CD4-positive, alpha-beta memory T cell (primary cell): ENCODE data around the gene PRSS1. TPM values are rescaled to one million over a fixed set of nuclear protein-coding genes. Genes with fewer than 3 reads are reported as not detected.

ENCODE experiments used
- CTCF ChIA-PET: fragments of 350-600 bp; sonication (Branson Sonifier 250); formaldehyde crosslinking; loops from one replicate; lab custom pipeline; 2021; ENCODE audit warnings: inconsistent platforms; ENCODE audit not compliant: partially characterized antibody; lab: Charles Lee
- POLR2A ChIA-PET: fragments of 350-600 bp; sonication (Branson Sonifier 250); formaldehyde crosslinking; loops from one replicate; lab custom pipeline; 2021; ENCODE audit not compliant: partially characterized antibody; lab: Charles Lee
- DNase-seq, 5 donors: peaks; one replicate each; pipeline versions ENCODE4 v3.0.0 to v3.0.0-alpha.2; 2020 to 2022; ENCODE audit warnings: mixed read lengths in 1 of 5
- H3K27ac ChIP-seq: one replicate; pipeline ENCODE4 v1.7.0; 2013; ENCODE audit warnings: low read depth, low read length
- H3K27me3 ChIP-seq: 2 replicates; pipeline ENCODE4 v1.7.0; 2013; ENCODE audit warnings: mild to moderate bottlenecking, low read length, moderate library complexity; ENCODE audit not compliant: insufficient read depth
- H3K36me3 ChIP-seq: 2 replicates; pipeline ENCODE4 v1.7.0; 2013; ENCODE audit warnings: mild to moderate bottlenecking, low read length, moderate library complexity; ENCODE audit not compliant: insufficient read depth
- H3K4me1 ChIP-seq: 2 replicates; pipeline ENCODE4 v1.7.0; 2013; ENCODE audit warnings: mild to moderate bottlenecking, low read length, moderate library complexity; ENCODE audit not compliant: insufficient read depth
- H3K4me3 ChIP-seq, 2 donors: one replicate each; pipeline ENCODE4 v1.7.0; 2013; ENCODE audit warnings: low read length in 2 of 2, mild to moderate bottlenecking in 1 of 2
- H3K9me3 ChIP-seq, 2 donors: one replicate each; pipeline ENCODE4 v1.7.0; 2013; ENCODE audit warnings: low read length in 2 of 2, control low read depth in 1 of 2; ENCODE audit not compliant: control insufficient read depth in 1 of 2
- H3K27ac Mint-ChIP-seq, 7 donors: one replicate each; pipeline ENCODE4 v1.8.0; 2020 to 2021; ENCODE audit warnings: mixed read lengths in 7 of 7, mild to moderate bottlenecking in 6 of 7, inconsistent platforms in 3 of 7, moderate library complexity in 3 of 7
- H3K27me3 Mint-ChIP-seq, 2 donors: one replicate each; pipeline ENCODE4 v1.8.0; 2020 to 2021; ENCODE audit warnings: mixed read lengths in 2 of 2
- H3K36me3 Mint-ChIP-seq, 2 donors: one replicate each; pipeline ENCODE4 v1.8.0; 2020 to 2021; ENCODE audit warnings: mixed read lengths in 2 of 2, inconsistent platforms in 1 of 2, mild to moderate bottlenecking in 1 of 2
- H3K4me1 Mint-ChIP-seq, 4 donors: one replicate each; pipeline ENCODE4 v1.8.0; 2020 to 2021; ENCODE audit warnings: mixed read lengths in 4 of 4, mild to moderate bottlenecking in 1 of 4
- H3K4me3 Mint-ChIP-seq, 8 donors: one replicate each; pipeline ENCODE4 v1.8.0; 2020 to 2021; ENCODE audit warnings: mixed read lengths in 8 of 8, mild to moderate bottlenecking in 7 of 8, moderate library complexity in 6 of 8, inconsistent platforms in 3 of 8
- H3K9me3 Mint-ChIP-seq, 8 donors: one replicate each; pipeline ENCODE4 v1.8.0; 2020 to 2021; ENCODE audit warnings: mixed read lengths in 8 of 8, mild to moderate bottlenecking in 5 of 8, inconsistent platforms in 3 of 8, moderate library complexity in 1 of 8
- intact Hi-C: fragments of 100-400 bp; cut with micrococcal nuclease; formaldehyde crosslinking; loops from one replicate; pipeline ENCODE4 v1.15.1; 2023
- polyA plus RNA-seq, 2 donors: library from polyadenylated mRNA; unstranded; fragments of 300-500 nt; fragmentation: Illumina TruSeq; gene quantifications; one replicate each; pipeline ENCODE4 v1.2.3, GENCODE V29; 2021
- total RNA-seq, 2 experiments: library from RNA; stranded (reverse); gene quantifications; one replicate each; pipeline ENCODE4 v1.2.3, GENCODE V29; 2021

Gene PRSS1
- total and polyA plus RNA-seq, 4 experiments from 2014 or later, result 0.44 TPM; not detected in 3

DNA sequence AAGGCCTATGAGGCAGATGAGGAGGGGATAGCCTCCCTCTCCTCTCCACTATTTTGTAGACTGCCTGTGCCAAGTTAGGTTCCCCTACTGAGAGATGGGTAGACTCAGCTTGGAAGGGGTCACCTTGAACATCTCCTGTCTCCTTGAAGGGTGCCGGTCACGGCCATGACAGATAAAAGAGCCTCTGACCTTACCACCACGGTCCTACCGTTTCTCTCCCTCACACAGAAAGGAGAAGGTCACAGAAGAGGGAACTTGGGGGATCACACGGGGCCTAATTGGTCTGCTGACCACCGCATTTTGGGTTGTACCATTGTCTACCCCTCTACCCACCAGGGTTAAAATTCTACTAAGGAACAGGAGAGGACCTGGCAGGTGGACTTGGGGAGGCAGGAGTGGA lies 38.5 kb downstream of the PRSS1 start:
- Histone ChIP-seq H3K27ac (peak overlapping the region; percentile 99), H3K9me3 (no peaks in the 10 kb centered on the region), H3K4me1 (peaks cover 33% of the 10 kb centered on the region), H3K27me3 (no peaks in the 10 kb centered on the region), H3K36me3 (peaks cover 16% of the 10 kb centered on the region), H3K4me3 (peak overlapping the region; percentile 83 to 85)
- intact Hi-C loops, result no loop called here
- ChIA-PET POLR2A (interaction anchor here (0.8 to 30.6 kb wide), 27 partner anchors 20 to 500 kb away, joined by 3 to 6843 read pairs (median 9); partner anchors contain the start of genes CASP2 and EPHB6), CTCF (interaction anchor here (3.4 to 21.7 kb wide), 2 partner anchors 11 to 23 kb away, joined by 18 to 623 read pairs; no protein-coding TSS in a partner anchor)
- H3K4me3 Mint-ChIP-seq, result peak overlapping the region; percentile 90 to 100 (median 98)
- H3K36me3 Mint-ChIP-seq, result peaks cover 53 to 56% of the 10 kb centered on the region in 2 donors
- DNase-seq, result peak in 1 of 5 donors; percentile 11
- H3K27ac Mint-ChIP-seq, result peak overlapping the region; percentile 95 to 100 (median 96)
- no peaks in the 10 kb centered on the region for H3K27me3 Mint-ChIP-seq
- H3K4me1 Mint-ChIP-seq, result peaks cover 13 to 47% (median 20%) of the 10 kb centered on the region in 4 donors
- H3K9me3 Mint-ChIP-seq, result peaks cover 0 to 3% (median under 1%) of the 10 kb centered on the region in 8 donors

DNA sequence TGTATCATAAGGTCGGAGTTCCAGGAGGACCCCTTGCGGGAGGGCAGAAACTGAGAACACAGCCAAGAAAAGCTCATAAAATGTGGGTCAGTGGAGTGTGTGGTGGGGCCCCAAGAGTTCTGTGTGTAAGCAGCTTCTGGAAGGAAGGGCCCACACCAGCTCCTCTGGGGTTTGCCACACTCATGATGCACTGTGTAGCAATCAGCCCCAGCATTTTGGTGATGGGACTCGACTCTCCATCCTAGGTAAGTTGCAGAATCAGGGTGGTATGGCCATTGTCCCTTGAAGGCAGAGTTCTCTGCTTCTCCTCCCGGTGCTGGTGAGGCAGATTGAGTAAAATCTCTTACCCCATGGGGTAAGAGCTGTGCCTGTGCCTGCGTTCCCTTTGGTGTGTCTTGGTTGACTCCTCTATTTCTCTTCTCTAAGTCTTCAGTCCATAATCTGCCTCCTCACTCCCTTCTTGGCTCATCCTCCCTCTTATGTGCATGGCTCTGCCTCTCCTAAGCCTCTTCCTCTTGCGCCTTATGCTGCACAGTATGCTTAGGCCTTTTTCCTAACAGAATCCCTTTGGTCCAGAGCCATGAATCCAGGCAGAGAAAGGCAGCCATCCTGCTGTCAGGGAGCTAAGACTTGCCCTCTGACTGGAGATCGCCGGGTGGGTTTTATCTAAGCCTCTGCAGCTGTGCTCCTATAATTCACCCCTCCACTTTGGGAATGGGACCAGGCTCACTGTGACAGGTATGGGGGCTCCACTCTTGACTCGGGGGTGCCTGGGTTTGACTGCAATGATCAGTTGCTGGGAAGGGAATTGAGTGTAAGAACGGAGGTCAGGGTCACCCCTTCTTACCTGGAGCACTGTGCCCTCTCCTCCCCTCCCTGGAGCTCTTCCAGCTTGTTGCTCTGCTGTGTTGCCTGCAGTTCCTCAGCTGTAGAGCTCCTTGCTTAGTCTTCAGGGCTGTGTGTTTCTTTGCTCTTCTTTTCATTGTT lies 39.3 kb downstream of the PRSS1 start:
- POLR2A ChIA-PET, result interaction anchor here (0.6 to 30.6 kb wide), 41 partner anchors 19 to 499 kb away, joined by 3 to 6843 read pairs (median 6); partner anchors contain the start of genes CASP2 and EPHB6
- peaks cover 38% of the 10 kb centered on the region for H3K4me1 ChIP-seq

DNA sequence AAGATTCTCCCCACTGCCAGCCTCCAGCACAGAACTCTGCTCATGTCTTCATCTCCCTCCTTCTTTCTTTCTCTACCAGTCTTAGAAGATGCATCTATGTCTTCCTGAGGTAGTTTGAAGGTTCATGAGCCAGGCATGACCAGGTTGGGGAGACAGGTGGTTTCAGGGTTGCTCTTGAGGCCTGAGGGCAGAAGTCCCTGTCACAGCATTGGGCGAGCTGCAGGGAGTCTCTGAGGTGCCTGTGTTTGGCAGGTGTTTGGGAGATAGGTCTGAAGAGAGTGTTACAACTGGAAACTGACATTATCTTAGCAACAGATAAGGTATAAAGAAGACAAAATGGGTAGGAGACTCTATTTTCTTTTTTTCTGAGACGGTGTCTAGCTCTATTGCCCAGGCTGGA lies 40.2 kb downstream of the PRSS1 start:
- Mint-ChIP-seq H3K4me1 (peaks cover 19 to 54% (median 30%) of the 10 kb centered on the region in 4 donors), H3K27ac (peak overlapping the region; percentile 95 to 100 (median 96)), H3K27me3 (no peaks in the 10 kb centered on the region), H3K9me3 (peaks cover 0 to 3% (median under 1%) of the 10 kb centered on the region in 8 donors), H3K4me3 (peak overlapping the region; percentile 90 to 100 (median 98)), H3K36me3 (peaks cover 67 to 68% of the 10 kb centered on the region in 2 donors)
- peaks cover 16% of the 10 kb centered on the region for H3K36me3 ChIP-seq
- H3K27me3 ChIP-seq, result no peaks in the 10 kb centered on the region
- H3K27ac ChIP-seq, result peak overlapping the region; percentile 99
- peak in 2 of 5 donors; percentile 23 to 50 for DNase-seq
- peak overlapping the region; percentile 83 to 85 for H3K4me3 ChIP-seq
- H3K4me1 ChIP-seq, result peaks cover 38% of the 10 kb centered on the region
- ChIA-PET CTCF (interaction anchor here (1.3 to 21.7 kb wide), 3 partner anchors 9 to 489 kb away, joined by 3 to 623 read pairs (median 18); no protein-coding TSS in a partner anchor), POLR2A (interaction anchor here (0.6 to 30.6 kb wide), 30 partner anchors 19 to 498 kb away, joined by 3 to 6843 read pairs (median 8); partner anchors contain the start of genes CASP2 and EPHB6)
- intact Hi-C loops, result no loop called here
- no peaks in the 10 kb centered on the region for H3K9me3 ChIP-seq

More for the DNA sequence above, 39.3 kb downstream of the PRSS1 start:
- Histone ChIP-seq H3K4me3 (peak overlapping the region; percentile 83 to 85), H3K27me3 (no peaks in the 10 kb centered on the region), H3K36me3 (peaks cover 16% of the 10 kb centered on the region), H3K27ac (peak overlapping the region; percentile 99), H3K9me3 (no peaks in the 10 kb centered on the region)
- peak overlapping the region; percentile 90 to 100 (median 98) for H3K4me3 Mint-ChIP-seq
- no peaks in the 10 kb centered on the region for H3K27me3 Mint-ChIP-seq
- H3K36me3 Mint-ChIP-seq, result peaks cover 60 to 61% of the 10 kb centered on the region in 2 donors
- H3K9me3 Mint-ChIP-seq, result peaks cover 0 to 3% (median under 1%) of the 10 kb centered on the region in 8 donors
- intact Hi-C loops, result no loop called here
- H3K4me1 Mint-ChIP-seq, result peaks cover 14 to 47% (median 24%) of the 10 kb centered on the region in 4 donors
- peak in 3 of 5 donors; percentile 8 to 47 (median 25) for DNase-seq
- H3K27ac Mint-ChIP-seq, result peak overlapping the region; percentile 95 to 100 (median 96)
- CTCF ChIA-PET, result interaction anchor here (1.3 to 21.7 kb wide), 3 partner anchors 10 to 488 kb away, joined by 3 to 623 read pairs (median 18); no protein-coding TSS in a partner anchor

DNA sequence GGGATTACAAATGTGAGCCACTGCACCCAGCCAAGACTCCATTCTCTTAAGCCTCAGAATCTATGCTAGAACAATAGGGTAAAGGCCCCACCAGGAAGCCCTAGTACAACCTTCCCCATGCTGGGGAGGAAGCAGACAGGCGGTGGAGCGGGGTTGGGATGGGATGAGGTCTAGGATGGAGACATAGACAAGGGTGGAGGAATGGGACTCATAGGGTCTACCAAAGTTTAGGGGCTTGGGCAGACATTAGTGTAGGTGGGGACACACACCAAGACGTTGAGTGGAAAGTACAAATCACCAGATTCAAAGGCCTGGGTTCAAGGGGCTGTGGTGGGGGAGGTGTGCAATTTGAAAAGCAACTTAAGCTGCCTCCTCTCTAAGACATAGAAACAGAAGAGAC lies 40.8 kb downstream of the PRSS1 start:
- Histone ChIP-seq H3K27ac (peak overlapping the region; percentile 99), H3K4me1 (peaks cover 41% of the 10 kb centered on the region), H3K27me3 (no peaks in the 10 kb centered on the region), H3K36me3 (peaks cover 16% of the 10 kb centered on the region), H3K9me3 (no peaks in the 10 kb centered on the region), H3K4me3 (peak overlapping the region; percentile 83 to 85)
- Mint-ChIP-seq H3K9me3 (peaks cover 0 to 3% (median under 1%) of the 10 kb centered on the region in 8 donors), H3K4me1 (peaks cover 25 to 61% (median 36%) of the 10 kb centered on the region in 4 donors), H3K4me3 (peak overlapping the region; percentile 90 to 100 (median 98)), H3K27me3 (no peaks in the 10 kb centered on the region), H3K36me3 (peaks cover 67 to 68% of the 10 kb centered on the region in 2 donors), H3K27ac (peak overlapping the region; percentile 95 to 100 (median 96))
- CTCF ChIA-PET, result interaction anchor here (1.3 to 21.7 kb wide), 3 partner anchors 9 to 489 kb away, joined by 3 to 623 read pairs (median 18); no protein-coding TSS in a partner anchor
- POLR2A ChIA-PET, result interaction anchor here (0.7 to 30.6 kb wide), 26 partner anchors 18 to 521 kb away, joined by 3 to 6843 read pairs (median 8); partner anchors contain the start of gene EPHB6
- intact Hi-C loops, result no loop called here
- DNase-seq, result peak in 2 of 5 donors; percentile 12 to 17

DNA sequence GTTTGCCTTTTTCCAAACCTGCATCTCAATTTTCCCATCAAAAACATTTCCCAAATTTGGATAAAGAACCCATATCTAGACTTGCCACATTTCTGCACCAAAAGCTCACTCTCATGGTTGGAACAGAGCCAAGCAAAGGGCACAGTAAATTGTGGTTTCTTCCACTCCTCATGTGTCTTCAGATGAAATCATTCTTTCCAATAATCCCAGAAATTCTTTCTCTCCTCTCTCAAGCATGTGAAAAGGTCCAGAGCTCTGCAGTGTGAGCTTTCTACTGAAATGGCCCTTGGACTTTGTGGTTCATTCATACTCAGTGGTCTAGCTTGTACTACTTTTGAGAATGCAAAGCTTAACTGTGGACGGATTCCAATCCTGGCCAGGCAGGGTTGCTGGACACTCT lies 41.3 kb downstream of the PRSS1 start:
- Mint-ChIP-seq H3K4me1 (peaks cover 27 to 62% (median 40%) of the 10 kb centered on the region in 4 donors), H3K36me3 (peaks cover 68 to 70% of the 10 kb centered on the region in 2 donors), H3K9me3 (peaks cover 0 to 3% (median under 1%) of the 10 kb centered on the region in 8 donors), H3K4me3 (peak overlapping the region; percentile 90 to 100 (median 98)), H3K27me3 (no peaks in the 10 kb centered on the region), H3K27ac (peak overlapping the region; percentile 44 to 100 (median 95))
- POLR2A ChIA-PET, result interaction anchor here (0.7 to 30.6 kb wide), 20 partner anchors 17 to 617 kb away, joined by 3 to 6843 read pairs (median 7); partner anchors contain the start of gene EPHB6
- CTCF ChIA-PET, result interaction anchor here (3.4 to 21.7 kb wide), 2 partner anchors 8 to 20 kb away, joined by 18 to 623 read pairs; no protein-coding TSS in a partner anchor
- DNase-seq, result peak in 2 of 5 donors; percentile 15 to 27
- Histone ChIP-seq H3K36me3 (peaks cover 16% of the 10 kb centered on the region), H3K9me3 (no peaks in the 10 kb centered on the region), H3K27me3 (no peaks in the 10 kb centered on the region), H3K4me1 (peaks cover 43% of the 10 kb centered on the region), H3K27ac (peak overlapping the region; percentile 99), H3K4me3 (peak overlapping the region; percentile 83 to 85)
- intact Hi-C loops, result no loop called here

DNA sequence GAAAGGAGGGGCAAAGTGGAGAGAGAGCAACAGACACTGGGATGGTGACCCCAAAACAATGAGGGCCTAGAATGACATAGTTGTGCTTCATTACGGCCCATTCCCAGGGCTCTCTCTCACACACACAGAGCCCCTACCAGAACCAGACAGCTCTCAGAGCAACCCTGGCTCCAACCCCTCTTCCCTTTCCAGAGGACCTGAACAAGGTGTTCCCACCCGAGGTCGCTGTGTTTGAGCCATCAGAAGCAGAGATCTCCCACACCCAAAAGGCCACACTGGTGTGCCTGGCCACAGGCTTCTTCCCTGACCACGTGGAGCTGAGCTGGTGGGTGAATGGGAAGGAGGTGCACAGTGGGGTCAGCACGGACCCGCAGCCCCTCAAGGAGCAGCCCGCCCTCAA lies 42.2 kb downstream of the PRSS1 start:
- peak overlapping the region; percentile 78 to 100 (median 97) for H3K4me3 Mint-ChIP-seq
- ChIA-PET CTCF (interaction anchor here (21.7 kb wide), 1 partner anchor 19 kb away, joined by 623 read pairs; no protein-coding TSS in a partner anchor), POLR2A (interaction anchor here (0.7 to 30.6 kb wide), 17 partner anchors 8 to 616 kb away, joined by 3 to 6843 read pairs (median 4); no protein-coding TSS in a partner anchor)
- DNase-seq, result peak in 1 of 5 donors; percentile 12
- peaks cover 0 to 3% (median under 1%) of the 10 kb centered on the region in 8 donors for H3K9me3 Mint-ChIP-seq
- peaks cover 27 to 61% (median 40%) of the 10 kb centered on the region in 4 donors for H3K4me1 Mint-ChIP-seq
- Histone ChIP-seq H3K4me3 (peak overlapping the region in 1 of 2 donors; percentile 83), H3K36me3 (peaks cover 16% of the 10 kb centered on the region), H3K27ac (peak overlapping the region; percentile 99), H3K27me3 (no peaks in the 10 kb centered on the region), H3K4me1 (peaks cover 43% of the 10 kb centered on the region), H3K9me3 (no peaks in the 10 kb centered on the region)
- peak overlapping the region; percentile 86 to 100 (median 95) for H3K27ac Mint-ChIP-seq
- peaks cover 71 to 75% of the 10 kb centered on the region in 2 donors for H3K36me3 Mint-ChIP-seq
- H3K27me3 Mint-ChIP-seq, result no peaks in the 10 kb centered on the region
- intact Hi-C loops, result no loop called here
